ENCODE measurements around the gene LRCH1. TPM values are rescaled to one million over a fixed set of nuclear protein-coding genes. Genes with fewer than 3 reads are reported as not detected.
A peak's percentile ranks its signal among the peaks of the same experiment; 100 is the strongest.

The LRCH1 gene
- total and polyA plus RNA-seq, 10 of the 15 experiments (the other 5 are each of a cell fraction or from before 2014, with no cell fraction given): 5.3 to 48.9 (median 14.4) TPM

DNA sequence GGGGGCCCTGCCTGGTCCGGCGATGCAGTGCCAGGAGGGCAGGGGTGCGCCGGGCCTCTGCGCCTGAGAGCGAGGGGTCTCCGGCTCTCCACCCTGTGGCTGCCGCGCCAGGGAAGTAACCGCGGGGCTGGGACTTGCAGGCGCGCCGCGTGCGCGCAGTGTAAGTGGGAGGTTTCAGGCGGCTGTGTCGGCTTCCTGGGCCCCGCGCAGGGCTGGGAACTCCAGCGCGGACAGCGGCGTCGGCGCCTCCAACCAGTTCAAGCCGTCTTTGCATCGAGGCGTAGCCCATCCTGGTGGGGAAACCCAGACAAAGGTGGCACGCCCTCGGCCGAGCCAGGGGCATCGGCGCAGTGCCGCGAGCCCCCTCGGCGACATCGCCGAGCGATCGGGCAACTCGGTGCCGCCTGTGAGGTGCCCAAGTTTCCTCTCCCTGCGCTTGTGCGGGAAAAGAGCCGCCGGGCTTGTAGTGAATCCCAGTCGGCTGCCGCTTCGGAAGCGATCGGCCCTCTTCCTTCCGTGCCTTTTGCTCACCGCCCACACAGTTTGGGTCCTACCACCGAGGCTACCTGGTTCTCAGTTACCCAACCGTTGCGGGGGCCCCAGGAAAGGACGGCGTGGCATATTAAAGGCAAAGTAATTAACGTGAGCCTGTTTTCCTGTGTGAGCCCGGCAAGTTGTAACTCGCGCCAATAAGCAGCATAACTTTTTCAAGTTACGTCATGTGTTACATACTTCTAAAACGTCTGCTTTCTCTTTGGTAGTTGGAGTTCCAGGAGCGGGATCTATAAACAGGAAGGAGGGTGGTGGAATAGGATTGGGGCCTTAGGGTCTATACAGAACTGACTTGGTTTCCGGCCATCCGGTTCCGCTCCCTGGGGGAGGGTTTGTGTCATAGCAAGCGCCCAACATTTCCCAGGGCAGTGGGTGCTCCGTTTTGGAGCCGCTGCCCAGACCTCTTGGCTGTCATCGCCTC, 1.2 kb downstream of the LRCH1 start (continued):
- TF ChIP-seq PRDM15 (CRISPR knock-in tag; IDR thresholded peaks at IDR 0.05): no peak
- TF ChIP-seq KDM1A (IDR thresholded peaks at IDR 0.05; ENCODE audit: borderline replicate concordance): no peak
- no peak; the same call in 1 of the 2 replicates for TF ChIP-seq CHD1 (IDR thresholded peaks at IDR 0.05; ENCODE audit: low read depth, low read length)
- no peak for TF ChIP-seq ASH2L (IDR thresholded peaks at IDR 0.05; ENCODE audit: borderline replicate concordance, low read depth)
- TF ChIP-seq, protein P1, sequence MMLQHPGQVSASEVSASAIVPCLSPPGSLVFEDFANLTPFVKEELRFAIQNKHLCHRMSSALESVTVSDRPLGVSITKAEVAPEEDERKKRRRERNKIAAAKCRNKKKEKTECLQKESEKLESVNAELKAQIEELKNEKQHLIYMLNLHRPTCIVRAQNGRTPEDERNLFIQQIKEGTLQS (IDR thresholded peaks at IDR 0.05; ENCODE audit: borderline replicate concordance, extremely low read depth, low read depth, low read length): no peak
- TF ChIP-seq ZSCAN29 (IDR thresholded peaks at IDR 0.05): 0 out of 2 replicates have a peak, but pooled peaks have one; percentile 23
- no peak for TF ChIP-seq CHD2 (IDR thresholded peaks at IDR 0.05; ENCODE audit: borderline replicate concordance, low read depth, low read length)
- peak; percentile 90 for TF ChIP-seq POLR2A (IDR thresholded peaks at IDR 0.05; ENCODE audit: low read depth, low read length)
- TF ChIP-seq SMAD5 (IDR thresholded peaks at IDR 0.05; ENCODE audit: low read depth): no peak; the same call in 1 of the 2 replicates
- TF ChIP-seq NR2C1 (IDR thresholded peaks at IDR 0.05): no peak
- TF ChIP-seq MYB (IDR thresholded peaks at IDR 0.05; ENCODE audit: borderline replicate concordance, low read depth, low read length): no peak
- no peak for TF ChIP-seq MYC (IDR thresholded peaks at IDR 0.05; ENCODE audit: insufficient read depth, insufficient read length, insufficient replicate concordance, low read length, severe bottlenecking)
- no peak for TF ChIP-seq USF1 (IDR thresholded peaks at IDR 0.05; ENCODE audit: borderline replicate concordance, extremely low read length, insufficient read depth, low read depth, low read length)
- TF ChIP-seq, protein P2, sequence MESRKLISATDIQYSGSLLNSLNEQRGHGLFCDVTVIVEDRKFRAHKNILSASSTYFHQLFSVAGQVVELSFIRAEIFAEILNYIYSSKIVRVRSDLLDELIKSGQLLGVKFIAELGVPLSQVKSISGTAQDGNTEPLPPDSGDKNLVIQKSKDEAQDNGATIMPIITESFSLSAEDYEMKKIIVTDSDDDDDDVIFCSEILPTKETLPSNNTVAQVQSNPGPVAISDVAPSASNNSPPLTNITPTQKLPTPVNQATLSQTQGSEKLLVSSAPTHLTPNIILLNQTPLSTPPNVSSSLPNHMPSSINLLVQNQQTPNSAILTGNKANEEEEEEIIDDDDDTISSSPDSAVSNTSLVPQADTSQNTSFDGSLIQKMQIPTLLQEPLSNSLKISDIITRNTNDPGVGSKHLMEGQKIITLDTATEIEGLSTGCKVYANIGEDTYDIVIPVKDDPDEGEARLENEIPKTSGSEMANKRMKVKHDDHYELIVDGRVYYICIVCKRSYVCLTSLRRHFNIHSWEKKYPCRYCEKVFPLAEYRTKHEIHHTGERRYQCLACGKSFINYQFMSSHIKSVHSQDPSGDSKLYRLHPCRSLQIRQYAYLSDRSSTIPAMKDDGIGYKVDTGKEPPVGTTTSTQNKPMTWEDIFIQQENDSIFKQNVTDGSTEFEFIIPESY (IDR thresholded peaks at IDR 0.05): no peak
- TF ChIP-seq NFIC (IDR thresholded peaks at IDR 0.05; ENCODE audit: low read depth, low read length): peak; percentile 24; the same call in 1 of the 2 replicates
- TF ChIP-seq ZBTB11 (CRISPR knock-in tag; IDR thresholded peaks at IDR 0.05): no peak
- no peak for TF ChIP-seq HDGF (IDR thresholded peaks at IDR 0.05)

All from GM12878 (cell line).